ENCODE measurements around the gene NAGK. TPM values are rescaled to one million over a fixed set of nuclear protein-coding genes. Genes with fewer than 3 reads are reported as not detected.

The NAGK gene
- total and polyA plus RNA-seq, 4 experiments from 2014 or later = 73.8 to 167 (median 122) TPM

DNA sequence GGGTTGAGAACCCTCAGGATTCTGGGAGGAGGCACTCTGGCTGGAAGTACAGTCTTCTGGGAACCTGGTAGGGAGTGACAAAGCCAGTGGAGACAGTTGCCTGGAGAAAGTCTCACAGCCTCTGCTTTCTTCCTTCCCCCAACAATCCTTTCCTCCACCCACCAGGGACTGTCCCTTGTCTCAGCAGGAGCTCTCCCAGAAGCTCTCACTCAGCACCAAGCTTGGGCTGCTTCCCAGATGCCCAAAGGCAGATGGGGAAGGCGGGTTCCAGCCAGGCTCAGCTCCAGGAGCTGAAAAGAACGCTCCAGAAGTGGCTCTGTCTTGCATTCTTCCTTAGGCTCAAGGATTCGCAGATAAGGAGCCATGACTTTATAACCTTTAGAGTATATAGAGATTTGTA, 7.6 kb upstream of the NAGK start:
- DNase-seq = no peak
- no peaks in the 10 kb centered on the region for H3K36me3 Mint-ChIP-seq
- no peak overlapping the region for H3K4me3 Mint-ChIP-seq
- H3K4me3 ChIP-seq (ENCODE audit: low read length in 2 of 2) = no peak overlapping the region
- no peak overlapping the region for H3K27ac Mint-ChIP-seq
- H3K9me3 Mint-ChIP-seq = no peaks in the 10 kb centered on the region
- H3K27ac ChIP-seq (ENCODE audit: low read depth, low read length) = no peak overlapping the region
- no peaks in the 10 kb centered on the region for H3K27me3 ChIP-seq (ENCODE audit: insufficient read depth, low read length)
- peaks cover 9 to 13% of the 10 kb centered on the region in 2 donors for H3K27me3 Mint-ChIP-seq
- H3K9me3 ChIP-seq (ENCODE audit: control insufficient read depth in 1 of 2, low read length in 2 of 2) = no peaks in the 10 kb centered on the region
- intact Hi-C loops (cut with micrococcal nuclease) = no loop called here
- H3K4me1 Mint-ChIP-seq = no peaks in the 10 kb centered on the region
- H3K36me3 ChIP-seq (ENCODE audit: insufficient read depth, low read length) = no peaks in the 10 kb centered on the region
- no peaks in the 10 kb centered on the region for H3K4me1 ChIP-seq (ENCODE audit: insufficient read depth, low read length)
- ChIA-PET POLR2A (ENCODE audit: partially characterized antibody) (no interaction called here), CTCF (ENCODE audit: partially characterized antibody) (no interaction called here)

DNA sequence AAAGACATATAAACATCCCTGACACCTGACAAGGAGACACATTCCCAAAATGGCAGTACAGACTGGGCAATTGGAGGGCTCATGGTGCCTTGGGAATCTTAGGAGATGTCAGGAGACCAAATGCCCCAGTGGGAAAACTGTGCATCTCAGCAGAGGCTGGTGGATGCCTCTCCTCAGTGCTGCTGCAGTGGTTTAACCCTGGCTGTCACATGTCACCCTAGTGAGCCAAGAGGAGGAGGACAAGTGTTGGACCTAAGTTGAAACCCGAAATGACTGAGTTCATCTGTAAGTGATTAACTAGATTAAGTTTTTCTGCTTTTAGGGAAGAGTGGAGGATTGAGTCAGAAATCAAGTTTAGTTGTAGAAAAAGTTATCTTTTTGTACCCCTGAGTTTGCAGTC, 5.2 kb upstream of the NAGK start:
- Histone ChIP-seq H3K4me3 (ENCODE audit: low read length in 2 of 2) (no peak overlapping the region), H3K9me3 (ENCODE audit: control insufficient read depth in 1 of 2, low read length in 2 of 2) (no peaks in the 10 kb centered on the region), H3K4me1 (ENCODE audit: insufficient read depth, low read length) (peaks cover 11% of the 10 kb centered on the region), H3K36me3 (ENCODE audit: insufficient read depth, low read length) (no peaks in the 10 kb centered on the region), H3K27ac (ENCODE audit: low read depth, low read length) (no peak overlapping the region), H3K27me3 (ENCODE audit: insufficient read depth, low read length) (no peaks in the 10 kb centered on the region)
- DNase-seq = no peak
- peaks cover 9 to 12% of the 10 kb centered on the region in 2 donors for H3K27me3 Mint-ChIP-seq
- peaks cover 0 to 4% of the 10 kb centered on the region in 2 donors for H3K36me3 Mint-ChIP-seq
- H3K4me1 Mint-ChIP-seq = peaks cover 4 to 17% (median 10%) of the 10 kb centered on the region in 4 donors
- H3K4me3 Mint-ChIP-seq = no peak overlapping the region
- peaks cover 0 to under 1% (median 0%) of the 10 kb centered on the region in 8 donors for H3K9me3 Mint-ChIP-seq
- H3K27ac Mint-ChIP-seq = no peak overlapping the region
- ChIA-PET POLR2A (ENCODE audit: partially characterized antibody) (no interaction called here), CTCF (ENCODE audit: partially characterized antibody) (no interaction called here)
- intact Hi-C loops (cut with micrococcal nuclease) = no loop called here

DNA sequence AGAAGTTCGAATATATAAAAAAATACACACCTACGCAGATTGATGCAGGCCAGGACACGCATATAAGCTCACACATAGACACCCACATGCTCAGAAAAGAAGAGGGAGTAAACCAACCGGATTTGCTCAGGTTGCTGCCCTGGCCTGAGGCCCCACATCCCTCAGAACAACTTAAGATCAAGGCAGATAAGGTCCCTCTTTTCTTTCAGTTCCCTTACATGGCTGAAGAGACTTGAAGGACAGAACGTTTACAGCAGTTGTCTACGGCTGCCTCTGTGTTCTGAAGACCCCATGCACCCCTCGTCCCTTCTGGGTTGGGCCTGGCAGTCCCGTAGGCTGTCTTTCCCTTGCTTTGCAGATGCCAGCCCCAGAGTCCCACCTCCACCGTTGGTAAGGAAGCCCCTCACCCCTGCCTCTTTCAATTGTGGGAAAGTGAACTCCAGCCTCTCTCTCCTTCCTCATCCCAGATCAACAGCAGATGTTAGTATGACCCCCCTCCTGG, 4.3 kb upstream of the NAGK start:
- ChIA-PET CTCF (ENCODE audit: partially characterized antibody) (no interaction called here), POLR2A (ENCODE audit: partially characterized antibody) (interaction anchor here (0.7 kb wide), 1 partner anchor 66 kb away, joined by 4 read pairs; the partner anchor contains the start of gene MPHOSPH10)
- H3K9me3 Mint-ChIP-seq = peaks cover 0 to 3% (median 0%) of the 10 kb centered on the region in 8 donors
- H3K27me3 Mint-ChIP-seq = peaks cover 9 to 12% of the 10 kb centered on the region in 2 donors
- peaks cover 7 to 26% (median 13%) of the 10 kb centered on the region in 4 donors for H3K4me1 Mint-ChIP-seq
- H3K36me3 Mint-ChIP-seq = peaks cover 0 to 11% of the 10 kb centered on the region in 2 donors
- intact Hi-C loops (cut with micrococcal nuclease) = no loop called here
- no peaks in the 10 kb centered on the region for H3K36me3 ChIP-seq (ENCODE audit: insufficient read depth, low read length)
- no peak overlapping the region for H3K27ac ChIP-seq (ENCODE audit: low read depth, low read length)
- no peak for DNase-seq
- H3K27me3 ChIP-seq (ENCODE audit: insufficient read depth, low read length) = no peaks in the 10 kb centered on the region
- no peak overlapping the region for H3K4me3 Mint-ChIP-seq
- H3K27ac Mint-ChIP-seq = peak overlapping the region in 1 of 7 donors; percentile 53
- no peaks in the 10 kb centered on the region for H3K9me3 ChIP-seq (ENCODE audit: control insufficient read depth in 1 of 2, low read length in 2 of 2)
- H3K4me3 ChIP-seq (ENCODE audit: low read length in 2 of 2) = no peak overlapping the region
- peaks cover 15% of the 10 kb centered on the region for H3K4me1 ChIP-seq (ENCODE audit: insufficient read depth, low read length)

- CTCF ChIA-PET (ENCODE audit: partially characterized antibody) = no interaction called here
- no peaks in the 10 kb centered on the region for H3K27me3 ChIP-seq (ENCODE audit: insufficient read depth, low read length)
- Mint-ChIP-seq H3K4me3 (no peak overlapping the region), H3K27ac (peak overlapping the region in 2 of 7 donors; percentile 7 to 68), H3K9me3 (peaks cover 0 to 3% (median 0%) of the 10 kb centered on the region in 8 donors), H3K4me1 (peaks cover 14 to 35% (median 21%) of the 10 kb centered on the region in 4 donors), H3K27me3 (peaks cover 7 to 9% of the 10 kb centered on the region in 2 donors), H3K36me3 (peaks cover 0 to 15% of the 10 kb centered on the region in 2 donors)
- H3K4me3 ChIP-seq (ENCODE audit: low read length in 2 of 2) = no peak overlapping the region
- POLR2A ChIA-PET (ENCODE audit: partially characterized antibody) = interaction anchor here (0.7 to 8.1 kb wide), 2 partner anchors 66 kb away, joined by 4 to 154 read pairs; partner anchors contain the start of genes MCEE and MPHOSPH10
- no peak overlapping the region for H3K27ac ChIP-seq (ENCODE audit: low read depth, low read length)
- H3K4me1 ChIP-seq (ENCODE audit: insufficient read depth, low read length) = peaks cover 23% of the 10 kb centered on the region
- intact Hi-C loops (cut with micrococcal nuclease) = loop anchor here (5.0 kb wide), 1 partner anchor 267 kb away; the partner anchor contains the start of gene ZNF638
- no peaks in the 10 kb centered on the region for H3K9me3 ChIP-seq (ENCODE audit: control insufficient read depth in 1 of 2, low read length in 2 of 2)
- H3K36me3 ChIP-seq (ENCODE audit: insufficient read depth, low read length) = no peaks in the 10 kb centered on the region
- DNase-seq = no peak
Observed at GRCh38 chr2:71064754-71065621, 3.5 kb upstream of the NAGK start.

GRCh38 chr2:71066856-71067255, 1.6 kb upstream of the NAGK start:
- H3K27me3 Mint-ChIP-seq = no peaks in the 10 kb centered on the region
- Histone ChIP-seq H3K27ac (ENCODE audit: low read depth, low read length) (no peak overlapping the region), H3K4me3 (ENCODE audit: low read length in 2 of 2) (no peak overlapping the region), H3K4me1 (ENCODE audit: insufficient read depth, low read length) (peaks cover 42% of the 10 kb centered on the region), H3K9me3 (ENCODE audit: control insufficient read depth in 1 of 2, low read length in 2 of 2) (no peaks in the 10 kb centered on the region), H3K36me3 (ENCODE audit: insufficient read depth, low read length) (no peaks in the 10 kb centered on the region), H3K27me3 (ENCODE audit: insufficient read depth, low read length) (no peaks in the 10 kb centered on the region)
- H3K4me1 Mint-ChIP-seq = peaks cover 31 to 53% (median 40%) of the 10 kb centered on the region in 4 donors
- intact Hi-C loops (cut with micrococcal nuclease) = loop anchor here (5.0 kb wide), 1 partner anchor 265 kb away; the partner anchor contains the start of gene ZNF638
- DNase-seq = no peak
- H3K4me3 Mint-ChIP-seq = peak overlapping the region; percentile 21 to 59 (median 42)
- H3K9me3 Mint-ChIP-seq = peaks cover 0 to 3% (median 0%) of the 10 kb centered on the region in 8 donors
- ChIA-PET CTCF (ENCODE audit: partially characterized antibody) (interaction anchor here (2.6 to 3.5 kb wide), 2 partner anchors 34 to 65 kb away, joined by 13 to 18 read pairs; no protein-coding TSS in a partner anchor), POLR2A (ENCODE audit: partially characterized antibody) (interaction anchor here (1.5 to 8.1 kb wide), 7 partner anchors 11 to 1680 kb away, joined by 4 to 154 read pairs (median 6); partner anchors contain the start of genes GFPT1, MCEE, MPHOSPH10 and NFU1)
- H3K27ac Mint-ChIP-seq = peak overlapping the region in 6 of 7 donors; percentile 57 to 99 (median 82)
- H3K36me3 Mint-ChIP-seq = peaks cover 2 to 21% of the 10 kb centered on the region in 2 donors

DNA sequence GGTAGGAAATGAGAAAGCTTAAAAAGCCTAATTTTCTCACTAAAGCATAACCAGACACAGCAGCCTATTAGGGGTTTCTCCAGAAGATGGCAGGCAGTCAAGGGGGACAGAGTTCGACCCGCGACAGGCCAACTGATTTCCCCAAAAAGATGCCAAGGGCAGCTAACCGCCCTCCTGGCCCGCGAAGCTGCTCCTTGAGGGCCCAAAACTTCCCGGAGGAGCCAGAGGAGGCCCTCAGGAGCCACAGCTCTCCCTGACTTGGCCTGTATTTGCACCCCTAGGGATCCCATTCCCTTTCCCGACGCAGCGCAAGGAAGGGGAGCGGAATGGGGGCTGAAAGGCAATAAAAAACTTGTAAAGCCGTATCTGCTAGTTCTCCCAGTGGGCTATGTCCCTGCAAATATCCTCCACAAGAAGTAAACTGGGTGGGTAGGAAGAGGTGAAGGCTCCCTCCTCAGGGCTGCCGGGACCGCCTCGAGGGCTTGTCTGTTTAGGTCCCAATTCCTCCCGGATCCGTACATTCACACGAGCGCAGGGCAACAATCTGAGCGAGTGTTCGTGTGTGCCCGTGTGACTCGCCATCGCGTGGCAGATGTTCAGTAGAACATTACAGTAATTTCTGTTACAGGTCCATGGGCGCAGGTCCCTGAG, 756 bp upstream of the NAGK start:
- H3K27me3 ChIP-seq (ENCODE audit: insufficient read depth, low read length) = no peaks in the 10 kb centered on the region
- H3K36me3 Mint-ChIP-seq = peaks cover 6 to 25% of the 10 kb centered on the region in 2 donors
- H3K4me3 Mint-ChIP-seq = peak overlapping the region; percentile 95 to 98 (median 97)
- ChIA-PET POLR2A (ENCODE audit: partially characterized antibody) (interaction anchor here (0.6 to 8.1 kb wide), 26 partner anchors 8 to 1681 kb away, joined by 3 to 154 read pairs (median 4); partner anchors contain the start of genes ANKRD53, GFPT1, MCEE and MPHOSPH10), CTCF (ENCODE audit: partially characterized antibody) (interaction anchor here (1.1 to 3.5 kb wide), 4 partner anchors 10 to 66 kb away, joined by 3 to 18 read pairs (median 10); no protein-coding TSS in a partner anchor)
- H3K9me3 Mint-ChIP-seq = peaks cover 0 to 3% (median 0%) of the 10 kb centered on the region in 8 donors
- intact Hi-C loops (cut with micrococcal nuclease) = loop anchor here (1.0 to 5.0 kb wide), 5 partner anchors 63 to 265 kb away; partner anchors contain the start of genes MCEE, MPHOSPH10, PAIP2B and TEX261
- peak overlapping the region; percentile 97 to 100 (median 99) for H3K27ac Mint-ChIP-seq
- no peaks in the 10 kb centered on the region for H3K36me3 ChIP-seq (ENCODE audit: insufficient read depth, low read length)
- no peaks in the 10 kb centered on the region for H3K9me3 ChIP-seq (ENCODE audit: control insufficient read depth in 1 of 2, low read length in 2 of 2)
- H3K27me3 Mint-ChIP-seq = no peaks in the 10 kb centered on the region
- DNase-seq = no peak
- peaks cover 50% of the 10 kb centered on the region for H3K4me1 ChIP-seq (ENCODE audit: insufficient read depth, low read length)
- peaks cover 36 to 62% (median 47%) of the 10 kb centered on the region in 4 donors for H3K4me1 Mint-ChIP-seq
- peak overlapping the region; percentile 94 for H3K27ac ChIP-seq (ENCODE audit: low read depth, low read length)
- H3K4me3 ChIP-seq (ENCODE audit: low read length in 2 of 2) = peak overlapping the region; percentile 90 to 96
